GM10847 (cell line): Measurements from ENCODE around the gene FOXL2.

ENCODE experiments used
- POLR2A ChIP-seq: IDR thresholded peaks from 2 replicates; pipeline ENCODE4 v1.6.1; 2011; ENCODE audit not compliant: insufficient read length; ENCODE audit errors: extremely low read depth

The FOXL2 gene

DNA sequence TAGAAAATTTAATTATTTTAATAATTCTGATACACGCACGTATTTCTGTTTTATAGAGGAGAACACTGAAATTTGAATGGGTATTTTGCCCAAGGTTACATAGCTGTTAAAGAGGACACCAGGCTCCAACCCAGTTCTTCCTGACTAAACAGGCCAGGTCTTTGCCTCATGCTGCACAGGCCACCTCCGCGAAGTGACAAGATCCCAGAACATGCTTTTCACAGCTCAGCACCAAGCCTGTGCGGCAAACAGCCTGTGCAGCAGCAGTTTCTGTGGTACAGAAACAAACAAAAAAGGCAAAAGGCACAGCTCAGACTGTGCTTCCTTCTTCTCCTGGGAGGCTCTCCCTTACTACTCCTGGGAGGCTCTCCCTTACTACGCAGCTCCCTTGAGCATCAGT is 6.5 kb downstream of the FOXL2 start:
- TF ChIP-seq POLR2A: no peak

DNA sequence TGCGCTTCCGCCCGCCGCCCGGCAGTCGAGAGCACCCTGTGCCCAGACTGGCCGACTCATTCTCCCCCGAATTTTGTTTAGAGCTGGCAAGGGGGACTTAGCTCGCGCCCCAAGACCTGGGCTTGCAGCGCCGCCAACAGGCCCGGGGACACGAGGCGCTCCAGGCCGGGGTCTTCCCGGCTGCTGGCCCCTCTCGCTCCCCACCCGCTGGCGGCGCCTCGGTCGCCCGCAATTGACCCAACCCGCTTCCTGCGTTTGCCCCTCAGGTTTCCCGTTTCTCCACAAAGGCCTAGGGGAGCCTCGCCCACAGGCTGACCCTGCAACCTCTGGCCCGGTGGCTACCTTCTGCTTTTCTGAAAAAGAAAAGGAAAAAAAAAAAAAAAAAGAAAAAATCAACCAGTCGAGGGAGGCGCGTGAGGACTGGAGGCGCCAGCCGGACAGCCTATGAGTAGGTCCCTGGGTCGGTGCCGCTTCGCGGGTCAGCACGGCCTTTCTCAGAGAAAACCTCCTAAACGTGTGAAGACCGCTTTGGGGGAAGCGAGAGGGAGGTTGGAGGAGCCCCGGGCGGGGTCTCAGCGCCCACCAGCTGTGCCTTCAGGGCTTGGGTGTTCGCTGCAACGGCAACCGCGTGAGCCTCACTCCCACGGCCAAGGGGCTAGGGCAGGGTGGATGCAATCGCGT is 7.2 kb downstream of the FOXL2 start:
- no peak for TF ChIP-seq POLR2A

- TF ChIP-seq POLR2A: no peak
Observed at GRCh38 chr3:138938877-138939560, 7.9 kb downstream of the FOXL2 start.

DNA sequence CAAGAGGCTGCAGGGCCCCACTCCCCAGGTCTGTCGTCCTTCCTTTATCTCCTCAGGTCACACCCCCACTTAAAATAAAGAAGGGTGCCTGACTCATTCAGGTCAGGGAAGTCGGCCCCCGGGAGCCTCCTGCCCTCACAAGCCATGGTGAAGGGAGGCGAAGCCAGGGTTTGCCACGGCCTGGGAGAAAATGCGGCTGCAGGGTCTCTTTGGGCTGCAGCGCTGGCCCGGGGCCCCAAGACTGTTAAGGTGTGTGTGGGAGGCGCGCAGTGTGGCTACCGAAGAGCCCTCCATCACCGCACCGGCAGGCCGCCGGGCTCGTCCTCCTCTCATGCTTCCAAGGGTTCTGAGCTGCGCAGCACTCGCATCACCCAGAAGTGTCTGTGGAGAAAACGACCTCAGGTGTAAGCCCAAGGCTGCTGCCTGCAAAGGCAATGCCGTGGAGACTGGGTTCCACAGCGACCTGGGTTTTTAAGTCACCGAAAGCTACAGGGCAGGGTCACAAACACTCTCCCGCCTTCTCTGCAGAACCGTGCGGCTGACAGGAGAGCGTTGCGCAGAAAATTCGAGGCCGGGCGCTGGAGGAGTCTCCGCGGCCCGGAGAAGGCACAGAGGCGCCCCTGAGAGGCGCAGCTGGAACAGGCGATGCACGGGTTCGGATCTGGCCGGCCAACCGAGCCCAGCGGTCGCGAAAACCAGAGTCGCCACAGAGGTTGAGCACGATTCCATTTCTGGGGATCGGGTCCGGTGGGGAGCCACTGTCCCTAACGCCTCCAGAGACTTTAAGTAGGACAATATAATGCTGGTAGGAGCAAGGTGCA is 8.7 kb downstream of the FOXL2 start:
- TF ChIP-seq POLR2A: no peak

DNA sequence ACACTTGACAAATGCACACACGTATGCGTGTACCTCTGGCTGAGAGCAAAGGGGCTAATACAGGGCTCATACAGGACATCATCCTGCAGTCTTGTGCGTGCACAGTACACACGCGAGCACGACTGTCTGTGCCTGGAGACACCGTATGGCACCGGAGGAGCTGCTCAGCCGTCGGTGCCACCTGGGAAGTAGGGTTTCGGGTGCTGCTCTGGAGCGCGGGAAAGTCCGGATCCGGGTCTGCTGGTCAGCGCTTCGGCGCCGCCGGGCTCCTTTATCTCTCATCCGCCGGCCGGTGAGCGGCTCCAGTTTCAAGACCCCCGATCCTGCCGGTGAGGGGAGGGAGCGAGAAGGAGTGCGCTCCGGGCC is 9.3 kb downstream of the FOXL2 start:
- no peak for TF ChIP-seq POLR2A

DNA sequence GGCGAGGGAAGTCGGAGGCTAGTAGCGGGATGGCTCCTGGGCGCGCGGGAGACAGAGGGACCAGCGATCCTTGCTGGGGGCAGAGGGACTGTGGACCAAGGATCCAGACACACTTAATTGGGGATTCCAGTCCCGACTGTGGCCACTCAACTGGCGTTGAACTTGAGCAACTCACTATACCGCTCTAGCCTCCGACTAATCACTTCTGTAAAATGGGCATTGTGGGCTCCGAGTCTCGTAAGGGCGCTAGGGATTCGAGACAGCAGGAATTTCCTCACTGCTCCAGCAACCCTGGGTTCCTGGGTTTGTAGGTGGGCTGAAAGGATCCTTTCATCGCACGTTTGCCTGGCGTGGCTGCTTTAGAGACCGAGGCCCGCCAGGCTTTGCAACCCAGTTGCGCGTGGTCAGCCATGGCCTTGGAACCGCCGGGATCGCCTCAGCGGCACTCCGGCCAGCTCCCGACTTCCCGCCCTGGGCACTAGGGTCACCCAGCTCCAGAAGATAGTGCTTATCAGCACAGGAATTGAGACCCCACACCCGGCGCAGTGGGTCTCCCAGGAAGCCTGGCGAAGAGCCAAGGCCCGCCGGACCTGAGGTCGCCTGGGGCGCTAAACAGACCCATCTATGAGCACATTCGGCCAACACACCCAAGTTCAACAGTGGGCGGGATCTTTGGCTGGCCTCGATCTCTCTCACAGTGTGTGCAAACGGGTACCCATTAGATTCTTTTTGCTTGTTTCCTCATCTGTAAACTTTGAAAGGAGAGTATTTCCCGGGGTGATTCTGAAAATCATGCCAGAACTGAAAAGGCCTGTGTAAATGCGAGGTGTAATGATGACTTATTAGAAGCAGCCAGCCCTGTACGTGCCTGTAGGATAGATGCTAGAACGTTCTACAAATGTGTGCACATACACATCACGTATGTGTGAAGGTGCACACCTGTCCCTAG is 9.9 kb downstream of the FOXL2 start:
- TF ChIP-seq POLR2A: no peak

DNA sequence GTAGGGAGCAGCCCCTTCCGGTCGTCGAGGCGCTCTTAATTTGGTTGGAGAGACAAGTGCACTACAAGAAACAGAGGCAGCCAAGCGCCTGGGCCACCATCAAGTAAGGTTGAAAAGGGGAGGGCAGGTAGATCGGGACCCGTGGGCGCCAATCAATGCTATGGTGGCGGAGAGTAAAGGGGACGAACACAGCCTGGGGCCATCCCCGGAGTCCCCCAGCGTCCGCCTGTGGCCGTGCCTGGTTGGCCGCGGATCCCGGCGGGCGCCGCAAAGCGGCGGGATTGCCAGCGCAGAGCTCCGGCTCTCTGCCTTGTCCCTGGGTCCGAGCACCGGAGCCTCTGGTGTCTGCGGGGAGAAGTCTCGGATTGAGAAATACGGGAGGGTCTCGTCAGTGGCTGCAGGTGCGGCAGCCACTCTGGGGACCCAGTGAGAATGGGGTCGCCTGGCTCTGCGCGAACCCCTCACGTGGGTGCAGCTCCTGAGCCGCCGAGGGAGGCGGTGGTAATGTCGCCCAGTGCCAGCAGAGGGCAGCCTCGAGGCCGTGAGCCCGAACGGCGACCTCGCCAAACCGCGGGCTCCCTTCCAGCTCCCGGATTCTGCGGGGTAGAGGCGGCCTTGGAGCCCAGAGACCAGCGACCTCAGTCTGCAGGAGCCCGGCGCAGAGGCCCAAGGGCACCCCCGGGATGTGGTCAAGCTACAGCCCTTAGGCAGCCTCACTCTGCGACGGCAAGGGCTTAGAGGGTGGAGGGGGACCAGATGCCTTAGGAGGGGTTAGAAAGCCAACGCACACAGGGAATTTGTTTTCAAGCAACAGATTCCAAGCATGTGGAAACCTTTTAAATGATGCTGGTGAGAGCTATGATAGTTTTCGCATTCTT is 10.8 kb downstream of the FOXL2 start:
- no peak for TF ChIP-seq POLR2A

DNA sequence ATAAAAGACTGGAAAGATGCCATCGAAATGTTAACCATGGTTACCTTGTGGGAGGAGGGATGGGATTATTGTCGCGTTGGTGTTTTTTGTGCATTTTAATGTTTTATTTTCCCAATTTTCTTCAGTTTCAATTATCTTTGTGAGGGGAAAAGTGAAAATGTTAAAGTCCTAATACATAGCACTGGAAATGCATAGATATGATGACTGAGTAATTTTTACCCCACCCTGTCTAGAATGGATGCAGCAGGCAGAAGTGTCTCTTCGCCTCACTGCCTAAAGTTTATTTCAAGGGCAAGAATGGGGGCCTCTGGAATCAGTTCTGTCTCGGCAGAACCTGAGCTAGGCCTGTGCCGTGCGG is 11.5 kb downstream of the FOXL2 start:
- TF ChIP-seq POLR2A: no peak

- TF ChIP-seq POLR2A: no peak
Observed at GRCh38 chr3:138933981-138934691, 12.8 kb downstream of the FOXL2 start.

DNA sequence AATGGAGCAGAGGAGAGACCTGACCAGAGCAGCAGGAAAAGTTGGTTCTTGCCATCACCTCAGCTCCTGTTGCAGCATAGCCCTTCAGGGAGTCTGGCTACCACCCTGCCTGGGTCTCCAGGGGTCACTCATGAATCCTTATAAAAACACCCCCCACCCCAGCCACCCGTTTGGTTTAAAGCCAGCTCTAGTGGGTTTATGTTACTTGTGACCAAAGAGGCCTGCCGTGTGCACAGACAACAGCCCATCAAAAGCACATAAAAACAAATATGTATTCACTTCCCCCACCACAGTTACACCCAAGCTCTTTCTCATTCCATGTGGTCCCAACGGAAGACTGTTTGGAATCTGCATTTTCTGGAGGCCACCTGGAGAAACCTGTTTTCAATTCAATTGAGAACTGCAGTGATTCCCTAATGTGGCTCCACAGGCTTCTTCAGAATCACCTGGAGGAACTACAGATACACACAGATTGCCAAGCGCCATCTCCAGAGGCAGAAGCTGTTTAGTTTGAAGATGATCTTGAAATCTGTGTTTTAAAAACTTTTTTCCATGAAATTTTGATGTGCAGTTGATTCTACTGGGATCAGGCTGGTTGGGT is 13.8 kb downstream of the FOXL2 start:
- TF ChIP-seq POLR2A: no peak

GRCh38 chr3:138928727-138929372 is 18.1 kb downstream of the FOXL2 start:
- no peak for TF ChIP-seq POLR2A

DNA sequence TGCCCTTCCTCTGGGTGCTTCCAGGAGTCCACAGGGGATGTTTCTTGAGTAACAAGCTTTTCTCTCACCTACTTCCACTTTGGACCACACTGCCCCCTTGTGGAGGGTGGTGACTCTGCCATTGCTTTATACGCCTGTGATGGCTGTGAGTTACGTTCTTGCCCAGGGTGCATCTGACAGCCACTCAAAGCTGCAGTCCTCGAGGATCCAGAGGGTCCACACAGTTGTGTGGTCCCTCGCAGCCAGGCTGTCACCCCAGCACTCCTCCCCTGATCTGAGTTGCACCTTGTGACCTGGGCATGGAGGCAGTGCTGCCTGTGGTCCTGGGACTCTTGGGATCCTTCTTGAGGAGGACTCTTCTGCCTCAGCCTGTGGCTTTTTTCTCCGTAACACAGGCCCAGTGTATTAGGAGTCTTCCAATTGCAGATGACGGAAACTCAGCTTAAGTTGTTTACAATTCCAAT is 23.4 kb downstream of the FOXL2 start:
- TF ChIP-seq POLR2A: no peak

DNA sequence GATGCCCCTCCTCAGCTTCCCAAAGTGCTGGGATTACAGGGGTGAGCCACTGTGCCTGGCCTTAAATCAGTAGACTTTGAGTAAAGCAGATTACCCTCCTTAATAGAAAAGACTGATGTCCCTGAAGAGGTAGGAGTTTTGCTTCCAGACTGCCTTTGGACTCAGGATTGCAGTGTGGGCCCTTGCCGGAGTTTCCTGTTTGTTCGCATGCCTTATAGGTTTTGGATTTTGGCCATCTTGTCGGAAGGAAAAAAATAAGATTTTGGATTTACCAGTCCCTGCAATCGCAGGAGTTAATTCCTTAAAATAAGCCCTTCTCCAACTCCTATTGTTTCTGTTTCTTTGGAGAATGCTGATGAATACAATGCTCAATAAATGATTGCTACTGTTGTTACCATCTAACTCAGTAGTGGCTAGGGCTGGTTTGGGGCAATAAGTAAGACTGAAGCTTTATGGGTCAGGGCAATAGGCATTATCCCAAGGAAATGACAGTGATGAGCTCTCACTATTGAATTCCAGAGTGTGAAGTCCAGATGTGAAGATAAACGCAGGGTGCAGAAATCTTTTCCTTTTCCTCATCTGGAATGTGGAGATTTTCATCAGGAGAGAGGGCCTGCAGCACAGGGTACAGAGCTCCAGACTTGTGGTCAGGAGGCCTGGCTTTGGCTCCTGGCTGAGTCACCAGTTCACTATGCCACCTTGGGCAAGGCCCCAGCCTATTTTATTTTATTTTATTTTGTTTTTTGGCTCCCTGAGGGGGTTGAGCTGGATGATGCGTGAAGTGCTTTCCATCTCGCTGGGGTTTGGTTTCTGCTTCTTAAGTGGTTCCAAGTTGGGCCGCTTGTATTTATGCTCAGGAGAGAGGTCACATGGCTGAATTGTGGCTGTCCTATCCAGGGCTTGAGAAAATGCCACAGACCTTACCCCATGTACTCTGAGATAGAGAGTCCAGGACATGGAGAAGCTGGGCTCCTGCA is 25.3 kb downstream of the FOXL2 start:
- no peak for TF ChIP-seq POLR2A
